ENCODE data around the gene SH3GLB2.

DNA sequence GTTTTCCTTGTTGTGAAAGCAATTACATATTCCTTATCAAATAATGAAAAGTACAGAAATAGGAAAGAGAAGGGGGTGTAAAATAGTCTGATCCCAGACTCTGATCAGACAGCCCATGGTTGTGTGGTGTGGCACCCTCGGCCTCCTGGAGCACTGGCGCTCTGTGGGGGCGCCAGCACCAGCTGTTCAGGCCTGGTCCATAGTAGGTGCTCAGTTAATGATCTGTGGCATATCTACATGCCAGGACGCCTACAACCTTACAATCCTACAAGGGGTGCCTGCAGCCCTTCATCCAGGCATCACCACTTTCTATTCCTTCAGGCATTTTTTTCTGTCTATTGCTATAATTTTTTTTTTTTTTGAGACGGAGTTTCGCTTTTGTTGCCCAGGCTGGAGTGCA is 24.9 kb upstream of the SH3GLB2 start:
- TF ChIP-seq CTCF (IDR thresholded peaks at IDR 0.05; ENCODE audit: low read depth, low read length, poor library complexity, severe bottlenecking) (no peak), EZH2phosphoT487 (IDR thresholded peaks at IDR 0.05; ENCODE audit: borderline replicate concordance, low read length) (no peak)

Data from DOHH2 (cell line).